NCI-H1930 (cell line): ENCODE data around the gene THUMPD2.
"Not testable (repeated sequence)": the region's sequence is repeated elsewhere in the genome, so short reads cannot be mapped to it uniquely, and the experiment has no call there.

Experiments
- DNase-seq, 2 experiments: peaks; one replicate each; lab custom pipeline; 2025; lab: John Stamatoyannopoulos, UW

THUMPD2 gene

GRCh38 chr2:39757156-39757555, 21.9 kb downstream of the THUMPD2 start:
- DNase-seq = no peak

GRCh38 chr2:39755466-39755865, 23.6 kb downstream of the THUMPD2 start:
- DNase-seq = no peak

GRCh38 chr2:39743269-39743776, 35.7 kb downstream of the THUMPD2 start:
- DNase-seq = no peak

GRCh38 chr2:39741871-39742270, 37.2 kb downstream of the THUMPD2 start:
- DNase-seq = no peak

GRCh38 chr2:39739386-39739785, 39.7 kb downstream of the THUMPD2 start:
- no peak for DNase-seq

GRCh38 chr2:39738936-39739335, 40.1 kb downstream of the THUMPD2 start:
- DNase-seq = no peak

GRCh38 chr2:39737661-39738060, 41.4 kb downstream of the THUMPD2 start:
- no peak for DNase-seq

- no peak for DNase-seq
Observed at GRCh38 chr2:39736640-39737039, 42.4 kb downstream of the THUMPD2 start.

- no peak for DNase-seq
Observed at GRCh38 chr2:39735648-39736047, 43.4 kb downstream of the THUMPD2 start.

GRCh38 chr2:39734445-39734844, 44.6 kb downstream of the THUMPD2 start:
- DNase-seq = no peak

- DNase-seq = no peak
Observed at GRCh38 chr2:39733070-39733674, 45.9 kb downstream of the THUMPD2 start.

- DNase-seq = no peak
Observed at GRCh38 chr2:39732482-39732881, 46.6 kb downstream of the THUMPD2 start.

- no peak for DNase-seq
Observed at GRCh38 chr2:39731546-39731945, 47.5 kb downstream of the THUMPD2 start.

GRCh38 chr2:39730685-39731302, 48.3 kb downstream of the THUMPD2 start:
- DNase-seq = peak; percentile 3 to 25

GRCh38 chr2:39730276-39730675, 48.8 kb downstream of the THUMPD2 start:
- DNase-seq = no peak

- DNase-seq = peak in 1 of 2 experiments; percentile 3
Observed at GRCh38 chr2:39728941-39729351, 50.1 kb downstream of the THUMPD2 start.

GRCh38 chr2:39728085-39728484, 51.0 kb downstream of the THUMPD2 start:
- not testable (repeated sequence) for DNase-seq

GRCh38 chr2:39725401-39725800, 53.7 kb downstream of the THUMPD2 start:
- DNase-seq = no peak

GRCh38 chr2:39724828-39725144, 54.3 kb downstream of the THUMPD2 start:
- DNase-seq = no peak

GRCh38 chr2:39723946-39724827, 54.9 kb downstream of the THUMPD2 start:
- DNase-seq = no peak

GRCh38 chr2:39723497-39723896, 55.6 kb downstream of the THUMPD2 start:
- no peak for DNase-seq

- DNase-seq = no peak
Observed at GRCh38 chr2:39720970-39721369, 58.1 kb downstream of the THUMPD2 start.

GRCh38 chr2:39719317-39719716, 59.7 kb downstream of the THUMPD2 start:
- no peak for DNase-seq
